Osteoblast (primary cell): ENCODE results near the gene SCN2B. TPM values are rescaled to one million over a fixed set of nuclear protein-coding genes. Genes with fewer than 3 reads are reported as not detected.

Experiments
- DNase-seq: peaks from one replicate; pipeline ENCODE4 v3.0.0; 2011; ENCODE audit warnings: low spot score, mixed read lengths; ENCODE audit not compliant: insufficient read length; ENCODE audit errors: missing footprints
- H2AFZ ChIP-seq: 2 replicates; pipeline ENCODE4 v1.6.0; 2011; ENCODE audit warnings: mild to moderate bottlenecking, low read length
- H3K27ac ChIP-seq: 2 replicates; pipeline ENCODE4 v1.5.1; 2011; ENCODE audit warnings: mild to moderate bottlenecking, low read depth, low read length, moderate library complexity
- H3K27me3 ChIP-seq: 2 replicates; pipeline ENCODE4 v1.6.0; 2012; ENCODE audit warnings: mild to moderate bottlenecking, control low read depth, inconsistent platforms, low read length, moderate library complexity; ENCODE audit not compliant: insufficient read depth
- H3K36me3 ChIP-seq: 2 replicates; pipeline ENCODE4 v1.5.1; 2011; ENCODE audit warnings: mild to moderate bottlenecking, low read length, control low read depth, moderate library complexity; ENCODE audit not compliant: insufficient read depth
- H3K4me1 ChIP-seq: 2 replicates; pipeline ENCODE4 v1.5.1; 2011; ENCODE audit warnings: mild to moderate bottlenecking, low read length, control low read depth, moderate library complexity; ENCODE audit not compliant: insufficient read depth
- H3K4me2 ChIP-seq: 2 replicates; pipeline ENCODE4 v1.6.0; 2011; ENCODE audit warnings: mild to moderate bottlenecking, low read length; ENCODE audit not compliant: insufficient read depth
- H3K4me3 ChIP-seq: fragments of 200-600 bp; sonication (generic); 3 replicates; pipeline ENCODE4 v1.5.1; 2012; ENCODE audit warnings: mild to moderate bottlenecking, low read length, inconsistent platforms; ENCODE audit not compliant: insufficient read depth
- H3K79me2 ChIP-seq: 2 replicates; pipeline ENCODE4 v1.6.0; 2012; ENCODE audit warnings: mild to moderate bottlenecking, low read length, control low read depth, inconsistent platforms; ENCODE audit not compliant: insufficient read depth
- H3K9me3 ChIP-seq: 2 replicates; pipeline ENCODE4 v1.5.1; 2011; ENCODE audit warnings: low read depth, low read length, control low read depth
- H4K20me1 ChIP-seq: 2 replicates; pipeline ENCODE4 v1.6.0; 2012; ENCODE audit warnings: mild to moderate bottlenecking, low read length, control low read depth; ENCODE audit not compliant: insufficient read depth
- CTCF ChIP-seq: IDR thresholded peaks from 2 replicates; pipeline ENCODE4 v1.5.1; 2011; ENCODE audit warnings: mild to moderate bottlenecking, low read depth, low read length, moderate library complexity; ENCODE audit errors: extremely low read depth
- total RNA-seq: library from RNA; depleted of rRNA; stranded (reverse); fragments of >200 nt; gene quantifications from 2 replicates; pipeline ENCODE4 v1.2.3, GENCODE V29; 2012

SCN2B gene
- total RNA-seq, 1 donor, result not detected

- Histone ChIP-seq H3K79me2 (no peaks in the 10 kb centered on the region), H4K20me1 (no peaks in the 10 kb centered on the region), H3K36me3 (no peaks in the 10 kb centered on the region), H3K4me1 (no peaks in the 10 kb centered on the region), H2AFZ (no peak overlapping the region), H3K9me3 (no peaks in the 10 kb centered on the region), H3K27ac (no peak overlapping the region), H3K27me3 (peaks cover 13% of the 10 kb centered on the region), H3K4me2 (no peak overlapping the region), H3K4me3 (no peak overlapping the region)
- TF ChIP-seq CTCF, result no peak
- no peak for DNase-seq
Observed at GRCh38 chr11:118202599-118203422, 26.4 kb upstream of the SCN2B start.

GRCh38 chr11:118201966-118202365 is 25.5 kb upstream of the SCN2B start:
- Histone ChIP-seq H3K9me3 (no peaks in the 10 kb centered on the region), H4K20me1 (no peaks in the 10 kb centered on the region), H3K4me3 (no peak overlapping the region), H3K4me1 (no peaks in the 10 kb centered on the region), H3K79me2 (no peaks in the 10 kb centered on the region), H3K36me3 (no peaks in the 10 kb centered on the region), H2AFZ (no peak overlapping the region), H3K27ac (no peak overlapping the region), H3K27me3 (peaks cover 19% of the 10 kb centered on the region), H3K4me2 (no peak overlapping the region)
- TF ChIP-seq CTCF, result no peak
- DNase-seq, result no peak

- Histone ChIP-seq H3K36me3 (no peaks in the 10 kb centered on the region), H3K79me2 (no peaks in the 10 kb centered on the region), H4K20me1 (no peaks in the 10 kb centered on the region), H3K27me3 (peaks cover 25% of the 10 kb centered on the region), H2AFZ (no peak overlapping the region), H3K4me3 (no peak overlapping the region), H3K27ac (no peak overlapping the region), H3K9me3 (no peaks in the 10 kb centered on the region), H3K4me1 (no peaks in the 10 kb centered on the region), H3K4me2 (no peak overlapping the region)
- no peak for TF ChIP-seq CTCF
- DNase-seq, result no peak
Observed at GRCh38 chr11:118200901-118201680, 24.7 kb upstream of the SCN2B start.

- DNase-seq, result no peak
- no peak overlapping the region for H3K4me3 ChIP-seq
- peaks cover 25% of the 10 kb centered on the region for H3K27me3 ChIP-seq
- no peaks in the 10 kb centered on the region for H3K79me2 ChIP-seq
- no peaks in the 10 kb centered on the region for H4K20me1 ChIP-seq
- no peak overlapping the region for H3K27ac ChIP-seq
- no peaks in the 10 kb centered on the region for H3K4me1 ChIP-seq
- no peaks in the 10 kb centered on the region for H3K9me3 ChIP-seq
- no peaks in the 10 kb centered on the region for H3K36me3 ChIP-seq
- H3K4me2 ChIP-seq, result no peak overlapping the region
- TF ChIP-seq CTCF, result no peak
- no peak overlapping the region for H2AFZ ChIP-seq
Observed at GRCh38 chr11:118200497-118200896, 24.1 kb upstream of the SCN2B start.
